WTC11 (cell line): ENCODE data around the gene KIF20B.

Experiments used
- ELF4 ChIP-seq: sonication (generic); formaldehyde crosslinking; IDR thresholded peaks from 2 replicates; pipeline ENCODE4 v1.8.1; 2022; ENCODE audit warnings: low read depth, mild to moderate bottlenecking, moderate library complexity, missing genetic modification reagents
- FOXJ3 ChIP-seq: sonication (generic); formaldehyde crosslinking; IDR thresholded peaks from 2 replicates; pipeline ENCODE4 v1.9.0; 2021; ENCODE audit warnings: missing genetic modification reagents, mild to moderate bottlenecking, borderline replicate concordance
- HMGXB4 ChIP-seq: sonication (generic); formaldehyde crosslinking; IDR thresholded peaks from 2 replicates; pipeline ENCODE4 v1.8.1; 2023; ENCODE audit warnings: mild to moderate bottlenecking, moderate library complexity, missing genetic modification reagents
- JUN ChIP-seq: sonication (generic); formaldehyde crosslinking; IDR thresholded peaks from 2 replicates; pipeline ENCODE4 v1.8.0; 2023; ENCODE audit warnings: mild to moderate bottlenecking, missing genetic modification reagents
- RELA ChIP-seq: sonication (generic); formaldehyde crosslinking; IDR thresholded peaks from 2 replicates; pipeline ENCODE4 v1.8.1; 2022; ENCODE audit warnings: missing genetic modification reagents, mild to moderate bottlenecking, borderline replicate concordance
- STAT6 ChIP-seq: sonication (generic); formaldehyde crosslinking; conservative IDR thresholded peaks from 2 replicates; pipeline ENCODE4 v1.8.1; 2023; ENCODE audit warnings: mild to moderate bottlenecking, low read depth, missing genetic modification reagents, moderate library complexity
- ZNF232 ChIP-seq: sonication (generic); formaldehyde crosslinking; IDR thresholded peaks from 2 replicates; pipeline ENCODE4 v1.8.0; 2022; ENCODE audit warnings: mild to moderate bottlenecking, missing genetic modification reagents
- TF ChIP-seq, protein P1 (sequence below): fragments of 200-600 bp; IDR thresholded peaks from 2 replicates; pipeline ENCODE4 v1.8.0; 2022; ENCODE audit warnings: antibody characterized with exemption
- TF ChIP-seq, protein P2 (sequence below): sonication (generic); formaldehyde crosslinking; IDR thresholded peaks from 2 replicates; pipeline ENCODE4 v1.8.1; 2023; ENCODE audit warnings: mild to moderate bottlenecking, missing genetic modification reagents, moderate library complexity
- TF ChIP-seq, protein P3 (sequence below): sonication (generic); formaldehyde crosslinking; IDR thresholded peaks from 2 replicates; pipeline ENCODE4 v1.8.0; 2022; ENCODE audit warnings: mild to moderate bottlenecking, missing genetic modification reagents

GRCh38 chr10:89750441-89750840, 49.1 kb downstream of the KIF20B start:
- TF ChIP-seq, protein P1, sequence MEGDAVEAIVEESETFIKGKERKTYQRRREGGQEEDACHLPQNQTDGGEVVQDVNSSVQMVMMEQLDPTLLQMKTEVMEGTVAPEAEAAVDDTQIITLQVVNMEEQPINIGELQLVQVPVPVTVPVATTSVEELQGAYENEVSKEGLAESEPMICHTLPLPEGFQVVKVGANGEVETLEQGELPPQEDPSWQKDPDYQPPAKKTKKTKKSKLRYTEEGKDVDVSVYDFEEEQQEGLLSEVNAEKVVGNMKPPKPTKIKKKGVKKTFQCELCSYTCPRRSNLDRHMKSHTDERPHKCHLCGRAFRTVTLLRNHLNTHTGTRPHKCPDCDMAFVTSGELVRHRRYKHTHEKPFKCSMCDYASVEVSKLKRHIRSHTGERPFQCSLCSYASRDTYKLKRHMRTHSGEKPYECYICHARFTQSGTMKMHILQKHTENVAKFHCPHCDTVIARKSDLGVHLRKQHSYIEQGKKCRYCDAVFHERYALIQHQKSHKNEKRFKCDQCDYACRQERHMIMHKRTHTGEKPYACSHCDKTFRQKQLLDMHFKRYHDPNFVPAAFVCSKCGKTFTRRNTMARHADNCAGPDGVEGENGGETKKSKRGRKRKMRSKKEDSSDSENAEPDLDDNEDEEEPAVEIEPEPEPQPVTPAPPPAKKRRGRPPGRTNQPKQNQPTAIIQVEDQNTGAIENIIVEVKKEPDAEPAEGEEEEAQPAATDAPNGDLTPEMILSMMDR: no peak
- TF ChIP-seq RELA (CRISPR knock-in tag) (no peak), ELF4 (CRISPR knock-in tag) (no peak), ZNF232 (CRISPR knock-in tag) (no peak), JUN (no peak), STAT6 (CRISPR knock-in tag) (no peak), HMGXB4 (CRISPR knock-in tag) (no peak), FOXJ3 (CRISPR knock-in tag) (no peak)
- TF ChIP-seq, protein P2, sequence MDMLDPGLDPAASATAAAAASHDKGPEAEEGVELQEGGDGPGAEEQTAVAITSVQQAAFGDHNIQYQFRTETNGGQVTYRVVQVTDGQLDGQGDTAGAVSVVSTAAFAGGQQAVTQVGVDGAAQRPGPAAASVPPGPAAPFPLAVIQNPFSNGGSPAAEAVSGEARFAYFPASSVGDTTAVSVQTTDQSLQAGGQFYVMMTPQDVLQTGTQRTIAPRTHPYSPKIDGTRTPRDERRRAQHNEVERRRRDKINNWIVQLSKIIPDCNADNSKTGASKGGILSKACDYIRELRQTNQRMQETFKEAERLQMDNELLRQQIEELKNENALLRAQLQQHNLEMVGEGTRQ: no peak
- TF ChIP-seq, protein P3, sequence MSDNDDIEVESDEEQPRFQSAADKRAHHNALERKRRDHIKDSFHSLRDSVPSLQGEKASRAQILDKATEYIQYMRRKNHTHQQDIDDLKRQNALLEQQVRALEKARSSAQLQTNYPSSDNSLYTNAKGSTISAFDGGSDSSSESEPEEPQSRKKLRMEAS (CRISPR knock-in tag): no peak
